Measurements from ENCODE around the gene SHPK.

SHPK gene

DNA sequence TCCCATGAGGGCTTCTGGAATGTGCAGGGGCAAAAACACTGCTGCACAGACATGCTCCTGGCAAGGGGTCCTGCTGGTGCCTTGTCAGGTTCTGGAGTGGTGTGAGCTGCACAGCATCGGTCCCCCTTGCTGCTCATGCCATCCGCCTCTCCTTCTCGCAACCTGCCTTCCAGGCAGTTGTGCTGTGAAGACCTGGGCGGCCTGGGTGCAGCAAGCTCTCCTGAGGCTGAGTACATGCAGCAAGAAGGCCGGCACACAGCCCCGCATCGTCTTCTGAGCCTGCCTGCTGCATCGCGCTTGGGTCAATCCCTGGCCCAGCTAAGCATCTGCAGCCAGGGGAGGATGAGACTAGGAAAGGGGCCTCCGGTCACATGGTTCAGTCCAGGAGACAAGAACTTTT lies 26.4 kb downstream of the SHPK start:
- no peaks in the 10 kb centered on the region for H4K20me1 ChIP-seq (ENCODE audit: low read depth, low read length)
- no peaks in the 10 kb centered on the region for H3K27me3 ChIP-seq (ENCODE audit: low read length)
- H3K36me3 ChIP-seq (ENCODE audit: low read length) = no peaks in the 10 kb centered on the region
- no peak overlapping the region for H3K4me3 ChIP-seq (ENCODE audit: insufficient read depth, low read length, poor library complexity, severe bottlenecking)
- no peak overlapping the region for H3K27ac ChIP-seq (ENCODE audit: low read depth, low read length)
- H3K4me2 ChIP-seq (ENCODE audit: low read depth, low read length, poor library complexity, severe bottlenecking) = no peak overlapping the region
- no peaks in the 10 kb centered on the region for H3K9me2 ChIP-seq (replicated peaks; ENCODE audit: insufficient read depth, low read length)
- TF ChIP-seq EZH2phosphoT487 (conservative IDR thresholded peaks at IDR 0.05; ENCODE audit: low read length) = no peak
- TF ChIP-seq, protein P1, sequence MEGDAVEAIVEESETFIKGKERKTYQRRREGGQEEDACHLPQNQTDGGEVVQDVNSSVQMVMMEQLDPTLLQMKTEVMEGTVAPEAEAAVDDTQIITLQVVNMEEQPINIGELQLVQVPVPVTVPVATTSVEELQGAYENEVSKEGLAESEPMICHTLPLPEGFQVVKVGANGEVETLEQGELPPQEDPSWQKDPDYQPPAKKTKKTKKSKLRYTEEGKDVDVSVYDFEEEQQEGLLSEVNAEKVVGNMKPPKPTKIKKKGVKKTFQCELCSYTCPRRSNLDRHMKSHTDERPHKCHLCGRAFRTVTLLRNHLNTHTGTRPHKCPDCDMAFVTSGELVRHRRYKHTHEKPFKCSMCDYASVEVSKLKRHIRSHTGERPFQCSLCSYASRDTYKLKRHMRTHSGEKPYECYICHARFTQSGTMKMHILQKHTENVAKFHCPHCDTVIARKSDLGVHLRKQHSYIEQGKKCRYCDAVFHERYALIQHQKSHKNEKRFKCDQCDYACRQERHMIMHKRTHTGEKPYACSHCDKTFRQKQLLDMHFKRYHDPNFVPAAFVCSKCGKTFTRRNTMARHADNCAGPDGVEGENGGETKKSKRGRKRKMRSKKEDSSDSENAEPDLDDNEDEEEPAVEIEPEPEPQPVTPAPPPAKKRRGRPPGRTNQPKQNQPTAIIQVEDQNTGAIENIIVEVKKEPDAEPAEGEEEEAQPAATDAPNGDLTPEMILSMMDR (IDR thresholded peaks at IDR 0.05; ENCODE audit: insufficient read depth, low read length, poor library complexity, severe bottlenecking) = no peak
- H3K79me2 ChIP-seq (ENCODE audit: insufficient read depth, low read length) = no peaks in the 10 kb centered on the region
- no peak overlapping the region for H2AFZ ChIP-seq (ENCODE audit: low read depth, low read length, severe bottlenecking)
- no peak overlapping the region for H3K9ac ChIP-seq (ENCODE audit: low read length)
- H3K9me3 ChIP-seq (ENCODE audit: insufficient read depth, low read length) = no peaks in the 10 kb centered on the region
- no peaks in the 10 kb centered on the region for H3F3A ChIP-seq (ENCODE audit: insufficient read depth)

DNA sequence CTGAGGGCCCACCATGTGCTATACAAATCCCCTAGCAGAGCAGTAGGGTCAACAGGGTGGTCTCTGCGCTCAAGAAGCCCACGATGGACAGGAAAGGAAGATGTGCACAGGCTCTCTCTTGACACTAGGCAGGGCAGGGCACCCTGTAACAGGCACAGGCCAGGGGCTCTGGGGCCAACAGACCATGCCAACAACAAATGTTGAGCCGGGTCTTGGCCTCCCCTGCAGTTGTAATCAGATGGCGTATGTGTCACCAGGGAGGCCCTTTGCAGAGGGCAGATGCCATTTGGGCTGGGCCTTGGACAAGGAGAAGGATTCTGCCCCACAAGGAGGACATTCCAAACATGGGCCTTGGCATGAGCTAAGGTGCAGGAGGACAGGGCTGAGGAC lies 32.2 kb downstream of the SHPK start:
- Histone ChIP-seq H3K27me3 (ENCODE audit: low read length) (no peaks in the 10 kb centered on the region), H3K79me2 (ENCODE audit: insufficient read depth, low read length) (no peaks in the 10 kb centered on the region), H3K4me3 (ENCODE audit: insufficient read depth, low read length, poor library complexity, severe bottlenecking) (no peak overlapping the region), H3K9me3 (ENCODE audit: insufficient read depth, low read length) (no peaks in the 10 kb centered on the region), H3F3A (ENCODE audit: insufficient read depth) (no peaks in the 10 kb centered on the region), H3K4me2 (ENCODE audit: low read depth, low read length, poor library complexity, severe bottlenecking) (no peak overlapping the region), H3K9me2 (replicated peaks; ENCODE audit: insufficient read depth, low read length) (no peaks in the 10 kb centered on the region), H2AFZ (ENCODE audit: low read depth, low read length, severe bottlenecking) (no peak overlapping the region), H3K36me3 (ENCODE audit: low read length) (no peaks in the 10 kb centered on the region), H4K20me1 (ENCODE audit: low read depth, low read length) (no peaks in the 10 kb centered on the region), H3K27ac (ENCODE audit: low read depth, low read length) (no peak overlapping the region), H3K9ac (ENCODE audit: low read length) (no peak overlapping the region)
- TF ChIP-seq, protein P1 (IDR thresholded peaks at IDR 0.05; ENCODE audit: insufficient read depth, low read length, poor library complexity, severe bottlenecking) = no peak
- no peak for TF ChIP-seq EZH2phosphoT487 (conservative IDR thresholded peaks at IDR 0.05; ENCODE audit: low read length)

DNA sequence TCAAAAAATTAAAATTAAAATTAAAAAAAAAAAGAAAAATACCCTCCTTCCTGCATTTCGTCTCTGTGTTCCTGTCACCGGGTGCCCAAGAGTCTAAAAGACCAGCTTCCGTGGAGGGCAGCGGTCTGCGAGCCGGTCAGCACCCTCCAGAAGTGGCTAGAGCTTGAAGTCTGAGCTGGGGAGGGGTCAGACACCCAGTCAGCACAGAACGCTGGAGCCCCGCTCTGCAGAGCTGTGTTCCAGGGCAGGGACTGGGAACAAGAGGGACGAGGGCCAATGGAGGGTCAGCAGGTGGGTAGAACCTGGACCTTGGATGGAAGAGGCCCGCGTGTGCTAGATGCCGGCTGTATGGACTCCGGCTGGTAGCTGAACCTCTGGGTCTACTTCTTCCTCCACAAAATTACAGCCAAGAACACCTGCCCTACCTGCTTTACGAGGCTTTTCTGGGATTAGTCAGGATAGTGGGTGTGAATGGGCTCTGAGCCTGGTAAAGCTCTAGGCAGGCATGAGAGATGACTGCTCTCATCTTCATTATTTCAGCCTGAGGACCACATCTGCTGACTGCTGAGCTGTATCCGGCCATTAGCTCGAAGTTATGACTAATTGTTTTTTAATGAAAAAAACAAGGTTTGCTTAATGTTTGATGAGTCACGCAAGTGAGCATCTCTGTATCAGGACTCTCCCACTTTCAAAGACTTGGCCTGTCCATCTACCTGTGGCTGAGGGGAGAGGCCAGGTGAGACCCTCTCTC lies 32.8 kb downstream of the SHPK start:
- Histone ChIP-seq H3F3A (ENCODE audit: insufficient read depth) (no peaks in the 10 kb centered on the region), H3K4me3 (ENCODE audit: insufficient read depth, low read length, poor library complexity, severe bottlenecking) (no peak overlapping the region), H3K4me2 (ENCODE audit: low read depth, low read length, poor library complexity, severe bottlenecking) (no peak overlapping the region), H3K9me3 (ENCODE audit: insufficient read depth, low read length) (no peaks in the 10 kb centered on the region), H3K36me3 (ENCODE audit: low read length) (no peaks in the 10 kb centered on the region), H3K9me2 (replicated peaks; ENCODE audit: insufficient read depth, low read length) (no peaks in the 10 kb centered on the region), H4K20me1 (ENCODE audit: low read depth, low read length) (no peaks in the 10 kb centered on the region), H3K27ac (ENCODE audit: low read depth, low read length) (no peak overlapping the region), H2AFZ (ENCODE audit: low read depth, low read length, severe bottlenecking) (no peak overlapping the region), H3K79me2 (ENCODE audit: insufficient read depth, low read length) (no peaks in the 10 kb centered on the region), H3K9ac (ENCODE audit: low read length) (no peak overlapping the region), H3K27me3 (ENCODE audit: low read length) (no peaks in the 10 kb centered on the region)
- TF ChIP-seq EZH2phosphoT487 (conservative IDR thresholded peaks at IDR 0.05; ENCODE audit: low read length) = no peak
- TF ChIP-seq, protein P1 (IDR thresholded peaks at IDR 0.05; ENCODE audit: insufficient read depth, low read length, poor library complexity, severe bottlenecking) = no peak

Data from SU-DHL-6 (cell line).